ENCODE data around the gene HEYL.

HEYL gene

DNA sequence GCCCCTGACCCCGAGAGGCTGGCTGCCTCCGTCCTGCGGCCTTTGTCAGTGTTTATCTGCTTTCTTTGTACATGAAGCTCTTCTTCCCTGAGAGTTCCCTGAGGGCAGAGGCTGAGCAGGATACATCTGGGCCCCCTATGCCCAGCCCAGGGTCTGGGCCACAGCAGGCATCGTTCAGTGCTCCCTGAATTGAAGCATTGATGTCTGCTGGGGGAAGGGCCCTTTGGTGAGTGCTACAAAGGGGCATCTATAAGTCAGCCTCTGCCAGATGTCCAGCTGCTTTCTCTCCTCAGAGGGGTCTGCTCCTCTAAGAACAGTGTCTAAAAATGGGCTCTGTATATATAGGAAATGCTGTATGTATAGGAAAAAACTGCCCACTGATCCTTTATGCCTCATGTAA, 2.1 kb downstream of the HEYL start:
- H3K4me3 ChIP-seq (ENCODE audit: low read depth, low read length): no peak overlapping the region
- no peak for TF ChIP-seq CTCF (IDR thresholded peaks at IDR 0.05; ENCODE audit: control insufficient read depth, extremely low read depth, insufficient read depth)
- no peak for DNase-seq (ENCODE audit: low read depth)

GRCh38 chr1:39635871-39636210, 3.6 kb downstream of the HEYL start:
- H3K4me3 ChIP-seq (ENCODE audit: low read depth, low read length): no peak overlapping the region
- DNase-seq (ENCODE audit: low read depth): no peak
- TF ChIP-seq CTCF (IDR thresholded peaks at IDR 0.05; ENCODE audit: control insufficient read depth, extremely low read depth, insufficient read depth): no peak

- no peak for TF ChIP-seq CTCF (IDR thresholded peaks at IDR 0.05; ENCODE audit: control insufficient read depth, extremely low read depth, insufficient read depth)
- no peak overlapping the region for H3K4me3 ChIP-seq (ENCODE audit: low read depth, low read length)
- DNase-seq (ENCODE audit: low read depth): no peak
These were observed 4.1 kb downstream of the HEYL start for GRCh38 chr1:39635205-39635870.

DNA sequence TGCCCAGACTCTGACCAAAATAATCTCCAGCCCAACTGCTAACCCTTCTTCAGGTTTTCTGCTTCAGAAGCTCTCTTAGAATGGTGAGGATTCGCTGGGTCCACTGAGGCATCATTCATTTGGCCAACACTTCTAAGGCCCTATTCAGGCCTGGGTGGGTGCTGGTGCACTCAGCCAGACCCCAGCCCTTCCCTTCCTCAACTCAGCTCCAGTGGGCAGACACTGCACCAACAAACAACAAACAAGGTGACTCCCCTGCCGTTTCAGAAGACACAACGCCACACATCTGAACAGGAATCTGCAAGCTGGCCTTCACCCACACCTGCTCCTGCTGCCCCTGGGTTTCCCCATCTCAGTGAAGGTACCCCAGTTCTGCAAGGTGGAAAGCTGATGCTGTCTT, 6.0 kb downstream of the HEYL start:
- TF ChIP-seq CTCF (IDR thresholded peaks at IDR 0.05; ENCODE audit: control insufficient read depth, extremely low read depth, insufficient read depth): no peak
- no peak for DNase-seq (ENCODE audit: low read depth)
- no peak overlapping the region for H3K4me3 ChIP-seq (ENCODE audit: low read depth, low read length)

DNA sequence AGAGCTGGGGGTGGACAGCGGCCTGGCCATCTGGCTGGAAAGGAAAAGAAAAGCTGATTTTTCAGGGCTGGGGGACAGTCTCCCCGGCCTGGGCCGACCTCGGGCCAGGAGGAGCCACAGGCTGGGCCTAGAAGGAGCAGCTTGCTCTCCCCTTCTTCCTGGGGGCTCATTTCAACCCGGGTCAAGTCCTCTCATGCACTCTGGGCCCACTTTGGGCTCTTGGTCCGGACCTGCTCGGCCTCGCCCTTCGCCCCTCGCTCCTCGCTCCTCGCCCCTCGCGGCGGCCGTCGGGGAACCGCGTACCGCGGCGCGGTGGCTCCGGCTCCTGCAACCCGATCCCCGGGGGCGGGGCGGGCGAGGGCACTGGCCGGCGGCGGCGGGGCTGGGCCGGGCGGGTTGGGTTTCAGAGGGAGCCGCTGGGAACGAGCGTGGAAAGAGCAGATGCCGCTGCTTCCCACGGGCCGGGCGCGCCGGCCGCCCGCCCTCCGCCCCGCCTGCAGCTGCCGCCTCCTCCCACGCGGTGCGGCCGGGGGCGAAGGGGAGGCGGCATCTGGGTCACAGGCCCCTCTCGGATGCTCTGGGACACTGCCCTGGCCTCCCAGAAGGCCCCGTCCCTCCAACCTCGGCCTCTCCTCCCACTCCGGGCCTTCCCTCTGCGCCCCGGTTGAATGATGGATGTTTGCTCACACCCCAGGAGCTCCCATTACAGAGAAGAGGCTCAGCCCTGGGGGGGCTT, 6.6 kb downstream of the HEYL start:
- H3K4me3 ChIP-seq (ENCODE audit: low read depth, low read length): no peak overlapping the region
- no peak for DNase-seq (ENCODE audit: low read depth)
- no peak for TF ChIP-seq CTCF (IDR thresholded peaks at IDR 0.05; ENCODE audit: control insufficient read depth, extremely low read depth, insufficient read depth)

GRCh38 chr1:39632323-39632681, 7.1 kb downstream of the HEYL start:
- TF ChIP-seq CTCF (IDR thresholded peaks at IDR 0.05; ENCODE audit: control insufficient read depth, extremely low read depth, insufficient read depth): no peak
- DNase-seq (ENCODE audit: low read depth): no peak
- no peak overlapping the region for H3K4me3 ChIP-seq (ENCODE audit: low read depth, low read length)

Measured in LNCaP clone FGC (cell line).